CD14-positive monocyte (primary cell): ENCODE data around the gene RAB3GAP2. TPM values are rescaled to one million over a fixed set of nuclear protein-coding genes. Genes with fewer than 3 reads are reported as not detected.

Experiments
- DNase-seq, 3 donors: peaks; one replicate each; pipeline ENCODE4 v3.0.0-alpha.2; 2011 to 2022
- H2AFZ ChIP-seq: 2 replicates; pipeline ENCODE4 v1.6.0; 2012; ENCODE audit warnings: mild to moderate bottlenecking, low read depth, low read length, inconsistent platforms; ENCODE audit not compliant: insufficient read depth, poor library complexity, severe bottlenecking
- H3K27ac ChIP-seq, 2 donors: 1 replicate in 1 of 2; 2 replicates in 1 of 2; pipeline ENCODE4 v1.5.1; 2012 to 2013; ENCODE audit warnings: low read length in 2 of 2, control low read depth in 1 of 2, inconsistent platforms in 1 of 2, low read depth in 1 of 2, mild to moderate bottlenecking in 1 of 2
- H3K27me3 ChIP-seq, 2 donors: one replicate each; pipeline versions ENCODE4 v1.6.0 to v1.6.1; 2011 to 2013; ENCODE audit warnings: low read length in 2 of 2; ENCODE audit not compliant: control insufficient read depth in 2 of 2, insufficient read depth in 2 of 2
- H3K36me3 ChIP-seq, 2 donors: replicated peaks in 1 of 2; 1 replicate in 1 of 2; 2 replicates in 1 of 2; pipeline versions ENCODE4 v1.5.1 to v1.6.1; 2012 to 2013; ENCODE audit warnings: low read length in 2 of 2, control low read depth in 1 of 2, inconsistent platforms in 1 of 2, mild to moderate bottlenecking in 1 of 2; ENCODE audit not compliant: insufficient read depth in 2 of 2, control insufficient read depth in 1 of 2
- H3K4me1 ChIP-seq, 2 donors: 1 replicate in 1 of 2; 2 replicates in 1 of 2; pipeline versions ENCODE4 v1.5.1 to v1.6.1; 2012 to 2013; ENCODE audit warnings: low read length in 2 of 2, control low read depth in 1 of 2, inconsistent platforms in 1 of 2, mild to moderate bottlenecking in 1 of 2, moderate library complexity in 1 of 2; ENCODE audit not compliant: insufficient read depth in 2 of 2, control insufficient read depth in 1 of 2
- H3K4me2 ChIP-seq: replicated peaks from 2 replicates; pipeline ENCODE3; 2012; ENCODE audit warnings: low read length, moderate library complexity, mild to moderate bottlenecking; ENCODE audit not compliant: poor library complexity, severe bottlenecking; ENCODE audit errors: extremely low read depth
- H3K4me3 ChIP-seq, 3 experiments: fragments of 200-600 bp in 1 of 3; sonication (generic) in 1 of 3; replicated peaks in 1 of 3; 1 replicate in 2 of 3; 2 replicates in 1 of 3; pipeline ENCODE4 v1.5.1; 2011 to 2013; ENCODE audit warnings: low read length in 3 of 3, mild to moderate bottlenecking in 3 of 3, control low read depth in 2 of 3, low read depth in 2 of 3, inconsistent platforms in 1 of 3, moderate library complexity in 1 of 3
- H3K79me2 ChIP-seq: 2 replicates; pipeline ENCODE4 v1.6.0; 2012; ENCODE audit warnings: mild to moderate bottlenecking, control low read depth, inconsistent platforms, low read length, moderate library complexity; ENCODE audit not compliant: insufficient read depth
- H3K9ac ChIP-seq: 2 replicates; pipeline ENCODE4 v1.6.0; 2017; ENCODE audit warnings: low read length, mild to moderate bottlenecking; ENCODE audit not compliant: insufficient read depth, poor library complexity, severe bottlenecking
- H3K9me3 ChIP-seq, 2 donors: replicated peaks in 1 of 2; 1 replicate in 1 of 2; 2 replicates in 1 of 2; pipeline versions ENCODE4 v1.5.1 to v1.6.1; 2012 to 2013; ENCODE audit warnings: low read length in 2 of 2, control low read depth in 1 of 2; ENCODE audit not compliant: control insufficient read depth in 1 of 2, insufficient read depth in 1 of 2
- H4K20me1 ChIP-seq: 2 replicates; pipeline ENCODE4 v1.6.0; 2012; ENCODE audit warnings: mild to moderate bottlenecking, low read length, control low read depth, moderate library complexity; ENCODE audit not compliant: insufficient read depth
- H3K27ac Mint-ChIP-seq, 7 donors: one replicate each; pipeline ENCODE4 v1.8.0; 2020; ENCODE audit warnings: mild to moderate bottlenecking in 7 of 7, mixed read lengths in 7 of 7, moderate library complexity in 6 of 7, inconsistent platforms in 2 of 7
- H3K27me3 Mint-ChIP-seq, 3 donors: one replicate each; pipeline ENCODE4 v1.8.0; 2021 to 2022; ENCODE audit warnings: low read depth in 3 of 3, mild to moderate bottlenecking in 3 of 3, mixed read lengths in 3 of 3, moderate library complexity in 3 of 3, inconsistent platforms in 1 of 3
- H3K36me3 Mint-ChIP-seq, 2 donors: one replicate each; pipeline ENCODE4 v1.8.0; 2020; ENCODE audit warnings: mixed read lengths in 2 of 2, inconsistent platforms in 1 of 2, mild to moderate bottlenecking in 1 of 2
- H3K4me1 Mint-ChIP-seq: one replicate; pipeline ENCODE4 v1.8.0; 2020; ENCODE audit warnings: mild to moderate bottlenecking, mixed read lengths
- H3K4me3 Mint-ChIP-seq, 2 donors: one replicate each; pipeline ENCODE4 v1.8.0; 2020; ENCODE audit warnings: mild to moderate bottlenecking in 2 of 2, mixed read lengths in 2 of 2, moderate library complexity in 1 of 2
- H3K9me3 Mint-ChIP-seq, 7 donors: one replicate each; pipeline ENCODE4 v1.8.0; 2020 to 2022; ENCODE audit warnings: mixed read lengths in 7 of 7, mild to moderate bottlenecking in 6 of 7, moderate library complexity in 6 of 7, inconsistent platforms in 2 of 7
- CTCF ChIP-seq: fragments of 200-600 bp; IDR thresholded peaks from one replicate; pipeline ENCODE4 v1.8.0; 2022; ENCODE audit warnings: antibody characterized with exemption, mild to moderate bottlenecking
- WGBS: methylation state at CpG from one replicate; pipeline ENCODE4 v1.1.5; 2013; ENCODE audit warnings: missing lambda C conversion rate; ENCODE audit not compliant: insufficient coverage; 5-methylcytosine and 5-hydroxymethylcytosine counted together
- intact Hi-C, 2 donors: fragments of 100-400 bp; cut with micrococcal nuclease; formaldehyde crosslinking; loops; one replicate each; pipeline versions ENCODE4 v1.15.0 to v1.15.1; 2023
- polyA plus RNA-seq, 3 donors: library from polyadenylated mRNA; depleted of rRNA in 1 of 3; unstranded in 2 of 3; stranded (reverse) in 1 of 3; fragments of 300-500 nt in 2 of 3; fragments of >200 nt in 1 of 3; fragmentation: Illumina TruSeq in 2 of 3; gene quantifications; 1 replicate in 2 of 3; 2 replicates in 1 of 3; pipeline ENCODE4 v1.2.3, GENCODE V29; 2012 to 2021

The RAB3GAP2 gene
- polyA plus RNA-seq, 3 donors: 9.8 to 12.1 (median 11.6) TPM

GRCh38 chr1:220275430-220275829, 3.2 kb upstream of the RAB3GAP2 start:
- peaks cover 17% of the 10 kb centered on the region for H3K79me2 ChIP-seq
- Mint-ChIP-seq H3K27ac (no peak overlapping the region), H3K27me3 (peaks cover 0 to 3% (median 0%) of the 10 kb centered on the region in 3 donors), H3K4me1 (peaks cover 16% of the 10 kb centered on the region), H3K4me3 (no peak overlapping the region), H3K36me3 (no peaks in the 10 kb centered on the region), H3K9me3 (peaks cover 0 to 2% (median 0%) of the 10 kb centered on the region in 7 donors)
- H3K27me3 ChIP-seq: no peaks in the 10 kb centered on the region
- no peaks in the 10 kb centered on the region for H3K36me3 ChIP-seq
- H3K4me2 ChIP-seq: no peak overlapping the region
- no peak overlapping the region for H3K9ac ChIP-seq
- TF ChIP-seq CTCF: no peak
- H3K27ac ChIP-seq: no peak overlapping the region
- H2AFZ ChIP-seq: peak overlapping the region; percentile 19
- no CpG with 5 or more reads among the region's 6 CpGs for WGBS
- H4K20me1 ChIP-seq: no peaks in the 10 kb centered on the region
- no peak overlapping the region for H3K4me3 ChIP-seq
- no peaks in the 10 kb centered on the region for H3K9me3 ChIP-seq
- no peak for DNase-seq
- intact Hi-C loops: no loop called here
- peaks cover 33 to 38% of the 10 kb centered on the region in 2 donors for H3K4me1 ChIP-seq

GRCh38 chr1:220274251-220274855, 2.1 kb upstream of the RAB3GAP2 start:
- Mint-ChIP-seq H3K4me1 (peaks cover 17% of the 10 kb centered on the region), H3K27ac (peak overlapping the region in 6 of 7 donors; percentile 8 to 75 (median 46)), H3K9me3 (peaks cover 0 to 2% (median 0%) of the 10 kb centered on the region in 7 donors), H3K27me3 (peaks cover 0 to 3% (median 0%) of the 10 kb centered on the region in 3 donors), H3K4me3 (no peak overlapping the region), H3K36me3 (peaks cover 0 to 1% of the 10 kb centered on the region in 2 donors)
- no peak for TF ChIP-seq CTCF
- H3K9ac ChIP-seq: no peak overlapping the region
- peaks cover 28% of the 10 kb centered on the region for H3K79me2 ChIP-seq
- no peak overlapping the region for H3K4me2 ChIP-seq
- no peaks in the 10 kb centered on the region for H4K20me1 ChIP-seq
- peak overlapping the region; percentile 58 for H2AFZ ChIP-seq
- peaks cover 36 to 45% of the 10 kb centered on the region in 2 donors for H3K4me1 ChIP-seq
- no peaks in the 10 kb centered on the region for H3K27me3 ChIP-seq
- H3K4me3 ChIP-seq: no peak overlapping the region
- no peaks in the 10 kb centered on the region for H3K36me3 ChIP-seq
- peak overlapping the region in 1 of 2 donors; percentile 43 for H3K27ac ChIP-seq
- WGBS: no CpG with 5 or more reads among the region's 2 CpGs
- H3K9me3 ChIP-seq: no peaks in the 10 kb centered on the region
- DNase-seq: peak in 2 of 3 donors; percentile 5 to 31
- intact Hi-C loops: no loop called here
